ENCODE results near the gene ZNF512B.

DNA sequence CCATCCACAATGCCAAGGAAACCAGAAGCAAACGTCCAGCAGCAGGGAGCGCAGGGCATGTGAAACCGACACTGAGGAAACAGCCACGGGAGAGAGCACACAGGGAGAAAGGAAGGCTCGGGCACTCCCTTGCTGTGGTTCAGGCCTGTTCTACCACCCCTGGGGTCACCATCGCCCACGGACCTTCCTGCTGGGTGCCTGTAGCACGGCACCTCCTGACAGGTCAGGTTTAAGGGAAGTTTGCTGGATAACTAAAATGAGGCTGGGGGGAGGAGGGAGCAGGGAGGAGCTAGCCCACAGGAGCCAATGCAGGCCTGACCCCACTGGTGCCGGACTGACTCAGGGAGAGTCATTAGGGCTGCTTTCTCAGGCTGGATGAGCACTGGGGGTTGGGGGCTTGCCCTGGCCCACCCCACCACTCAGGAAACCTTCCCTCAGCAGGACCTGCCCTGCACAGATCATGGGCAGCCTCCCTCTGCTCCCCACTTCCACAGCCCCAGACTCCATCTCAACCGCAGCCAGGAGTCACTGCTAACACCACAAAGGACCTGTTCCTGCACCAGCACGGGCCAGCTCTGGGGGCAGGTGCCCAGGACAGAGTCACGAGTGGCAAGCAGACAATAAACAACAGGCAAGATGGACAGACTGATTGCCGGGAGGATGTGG lies 15.8 kb downstream of the ZNF512B start:
- no peak for TF ChIP-seq POLR2A (IDR thresholded peaks at IDR 0.05)
- TF ChIP-seq, protein P1, sequence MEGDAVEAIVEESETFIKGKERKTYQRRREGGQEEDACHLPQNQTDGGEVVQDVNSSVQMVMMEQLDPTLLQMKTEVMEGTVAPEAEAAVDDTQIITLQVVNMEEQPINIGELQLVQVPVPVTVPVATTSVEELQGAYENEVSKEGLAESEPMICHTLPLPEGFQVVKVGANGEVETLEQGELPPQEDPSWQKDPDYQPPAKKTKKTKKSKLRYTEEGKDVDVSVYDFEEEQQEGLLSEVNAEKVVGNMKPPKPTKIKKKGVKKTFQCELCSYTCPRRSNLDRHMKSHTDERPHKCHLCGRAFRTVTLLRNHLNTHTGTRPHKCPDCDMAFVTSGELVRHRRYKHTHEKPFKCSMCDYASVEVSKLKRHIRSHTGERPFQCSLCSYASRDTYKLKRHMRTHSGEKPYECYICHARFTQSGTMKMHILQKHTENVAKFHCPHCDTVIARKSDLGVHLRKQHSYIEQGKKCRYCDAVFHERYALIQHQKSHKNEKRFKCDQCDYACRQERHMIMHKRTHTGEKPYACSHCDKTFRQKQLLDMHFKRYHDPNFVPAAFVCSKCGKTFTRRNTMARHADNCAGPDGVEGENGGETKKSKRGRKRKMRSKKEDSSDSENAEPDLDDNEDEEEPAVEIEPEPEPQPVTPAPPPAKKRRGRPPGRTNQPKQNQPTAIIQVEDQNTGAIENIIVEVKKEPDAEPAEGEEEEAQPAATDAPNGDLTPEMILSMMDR (IDR thresholded peaks at IDR 0.05 in 4 of 5, conservative IDR thresholded peaks at IDR 0.05 in 1 of 5): no peak
